ENCODE data around the gene SMOC1.

- no peak for TF ChIP-seq CTCF (conservative IDR thresholded peaks at IDR 0.05 in 1 of 2, IDR thresholded peaks at IDR 0.05 in 1 of 2; ENCODE audit: low read depth in 1 of 2, low read length in 2 of 2)
- TF ChIP-seq EZH2 (IDR thresholded peaks at IDR 0.05; ENCODE audit: low read length, missing control alignments), result no peak
These were observed 114.1 kb downstream of the SMOC1 start for GRCh38 chr14:69993326-69993725.

Measured in fibroblast of lung (primary cell).